Esophagus mucosa (tissue), 1 donor: ENCODE measurements around the gene APOC1. TPM values are rescaled to one million over a fixed set of nuclear protein-coding genes. Genes with fewer than 3 reads are reported as not detected.

Experiments
- ATAC-seq: fragments of 200-7000 bp; cut with Tn5 transposase; one replicate; pipeline ENCODE4 v1.9.1; 2020
- total RNA-seq: library from RNA; stranded (reverse); gene quantifications from one replicate; pipeline ENCODE4 v1.2.4, GENCODE V29; 2023
- donor health status: DM: yes; HTN: yes; CAD: no.

APOC1 gene
- total RNA-seq, 1 donor from 2014 or later: 4.7 TPM

- peak; percentile 21 for ATAC-seq
Observed at GRCh38 chr19:44957526-44957925, 43.1 kb downstream of the APOC1 start.

- ATAC-seq: no peak
Observed at GRCh38 chr19:44958090-44958489, 43.7 kb downstream of the APOC1 start.

DNA sequence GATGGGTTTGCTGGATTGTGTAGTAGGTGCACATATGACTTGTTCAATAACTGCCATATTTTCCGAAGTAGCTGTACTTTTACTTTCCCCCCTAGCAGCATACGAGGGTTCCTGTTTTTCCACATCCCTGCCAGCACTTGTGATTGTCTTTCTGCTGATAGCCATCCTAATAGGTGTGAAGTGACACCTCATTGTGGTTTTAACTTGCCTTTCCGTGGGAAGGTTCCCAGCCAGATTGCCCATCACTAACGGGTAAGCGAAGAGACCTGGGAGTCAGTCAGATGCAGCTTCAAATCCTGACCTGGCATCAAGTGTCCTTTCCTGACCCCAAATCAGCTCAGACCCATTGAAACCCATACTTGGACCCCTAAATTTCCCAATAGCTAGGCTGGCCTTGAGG lies 45.3 kb downstream of the APOC1 start:
- no peak for ATAC-seq

DNA sequence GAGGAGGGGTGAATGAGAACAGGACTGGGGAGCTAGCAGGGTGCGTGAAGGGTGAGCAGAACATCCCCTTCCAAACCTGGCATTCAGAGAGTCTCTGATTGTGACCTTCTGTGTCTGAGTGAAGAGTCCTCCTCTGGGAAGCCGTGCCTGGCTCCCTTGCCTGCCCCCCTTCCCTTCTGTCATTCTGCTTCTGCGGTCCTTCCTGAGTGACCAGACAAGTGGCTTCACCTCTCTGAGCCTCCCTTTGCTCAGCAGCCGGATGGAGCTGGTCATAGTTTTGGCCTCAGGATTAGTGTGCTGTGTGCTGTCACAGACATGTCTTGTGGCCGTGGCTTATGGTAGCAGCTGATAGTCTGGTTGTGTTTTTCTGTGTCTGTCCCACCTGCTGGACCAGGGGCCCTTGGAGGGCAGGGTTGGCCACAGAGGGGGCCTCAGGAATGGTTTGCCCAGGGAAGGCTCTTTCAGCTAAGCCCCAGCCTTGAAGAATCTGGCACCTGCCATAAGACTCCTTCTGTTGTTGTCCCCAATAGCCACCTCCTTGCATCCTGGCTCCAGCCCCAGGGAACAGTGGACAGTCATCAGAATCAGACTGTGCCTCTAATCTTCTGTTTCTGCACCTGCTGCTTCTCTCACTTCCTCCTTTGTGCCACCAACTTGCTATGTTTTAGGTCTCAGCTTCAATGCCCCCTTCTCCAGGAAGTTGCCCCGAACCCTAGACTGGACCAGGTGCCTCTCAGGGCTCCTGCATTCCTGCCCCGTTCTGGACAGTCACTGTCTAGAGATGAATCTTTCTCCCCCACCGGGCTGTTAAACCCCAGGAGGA lies 46.7 kb downstream of the APOC1 start:
- no peak for ATAC-seq

DNA sequence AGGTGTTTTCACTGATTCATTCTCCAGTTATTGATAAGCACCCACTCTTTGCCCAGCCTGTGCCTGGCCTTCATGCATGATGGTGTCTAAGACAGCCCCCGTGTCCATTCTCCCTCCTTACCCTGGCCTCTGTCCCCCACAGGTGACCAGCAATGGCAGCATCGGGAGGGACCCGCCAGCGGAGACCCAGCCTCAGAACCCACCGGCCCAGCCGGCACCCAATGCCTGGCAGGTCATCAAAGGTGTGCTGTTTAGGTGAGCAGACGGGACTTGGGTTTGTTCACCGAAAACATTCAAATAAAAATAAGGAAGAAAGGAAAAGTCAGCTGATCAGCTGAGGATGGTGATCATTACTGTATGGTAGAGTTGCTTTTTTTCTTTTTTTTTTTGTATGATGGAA lies 47.4 kb downstream of the APOC1 start:
- no peak for ATAC-seq

DNA sequence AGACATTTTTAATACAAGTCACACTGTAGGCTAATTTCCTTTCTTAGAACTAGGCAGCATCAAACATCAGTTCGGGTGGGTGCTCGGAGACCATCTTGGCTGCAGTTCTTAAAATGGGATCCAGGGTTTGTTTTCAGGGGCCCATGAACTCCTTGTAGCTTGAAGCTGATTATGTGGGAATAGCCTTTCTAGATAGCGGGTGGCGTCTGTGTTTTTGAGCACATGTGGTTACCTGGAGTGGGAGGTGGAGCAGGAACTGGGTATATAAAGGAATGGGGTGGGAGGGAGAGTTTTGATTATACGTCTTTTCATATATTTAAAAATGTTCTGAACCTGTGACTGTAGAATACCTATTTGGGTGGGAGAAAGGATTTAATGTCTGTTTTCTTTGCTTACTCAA lies 53.7 kb downstream of the APOC1 start:
- ATAC-seq: no peak

DNA sequence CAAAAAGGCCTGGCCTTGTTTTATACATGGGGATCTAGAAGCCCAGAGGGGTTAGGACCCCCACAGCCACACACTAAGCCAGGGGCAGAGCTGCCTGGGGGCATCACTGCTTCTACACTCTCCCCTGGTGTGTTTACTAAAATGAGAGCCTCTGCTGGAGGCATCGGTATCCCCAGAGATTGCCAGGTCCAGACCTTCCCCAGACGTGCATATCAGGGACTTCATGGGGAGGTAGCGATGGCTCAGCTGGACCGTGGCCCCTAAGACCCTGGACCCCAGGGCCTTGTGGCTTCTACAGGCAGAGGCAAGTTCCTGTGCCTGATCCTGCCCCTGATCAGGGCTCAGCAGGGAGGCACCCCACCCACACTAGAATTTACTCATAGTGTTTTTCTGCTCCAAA lies 54.3 kb downstream of the APOC1 start:
- ATAC-seq: no peak

Other genes with a start within 250 kb of the APOC1 start
- 8.0 TPM for gene CEACAM19, start 243.1 kb upstream of the APOC1 start, total RNA-seq
- not detected for gene CEACAM16, start 215.5 kb upstream of the APOC1 start, total RNA-seq
- gene BCL3, start 165.9 kb upstream of the APOC1 start, total RNA-seq: 67.6 TPM
- 36.2 TPM for gene CBLC, start 136.7 kb upstream of the APOC1 start, total RNA-seq
- 13.3 TPM for gene BCAM, start 105.5 kb upstream of the APOC1 start, total RNA-seq
- 64.4 TPM for gene NECTIN2, start 68.3 kb upstream of the APOC1 start, total RNA-seq
- 71.4 TPM for gene TOMM40, start 23.4 kb upstream of the APOC1 start, total RNA-seq
- 5.7 TPM for gene APOE, start 8.8 kb upstream of the APOC1 start, total RNA-seq
- gene APOC4, start 27.6 kb downstream of the APOC1 start, total RNA-seq: not detected
- 0.52 TPM for gene APOC2, start 31.4 kb downstream of the APOC1 start, total RNA-seq
- 69.9 TPM for gene CLPTM1, start 40.8 kb downstream of the APOC1 start, total RNA-seq
- gene RELB, start 86.9 kb downstream of the APOC1 start, total RNA-seq: 6.6 TPM
- gene CLASRP, start 124.4 kb downstream of the APOC1 start, total RNA-seq: 30.8 TPM
- gene ZNF296, start 161.9 kb downstream of the APOC1 start, total RNA-seq: 8.1 TPM
- gene GEMIN7, start 164.7 kb downstream of the APOC1 start, total RNA-seq: 18.7 TPM
- 24.2 TPM for gene PPP1R37, start 178.6 kb downstream of the APOC1 start, total RNA-seq
- 1.00 TPM for gene NKPD1, start 246.4 kb downstream of the APOC1 start, total RNA-seq